Right cardiac atrium (tissue), 5 donors: Measurements from ENCODE around the gene TMEM44. TPM values are rescaled to one million over a fixed set of nuclear protein-coding genes. Genes with fewer than 3 reads are reported as not detected.
A peak's percentile ranks its signal among the peaks of the same experiment; 100 is the strongest.
"Not testable (repeated sequence)": the region's sequence is repeated elsewhere in the genome, so short reads cannot be mapped to it uniquely, and the experiment has no call there.

Experiments
- ATAC-seq, 2 donors: fragments of 200-7000 bp; cut with Tn5 transposase; one replicate each; pipeline versions ENCODE4 v1.8.0 to v1.9.1; 2020; ENCODE audit warnings: moderate library complexity in 2 of 2, mild to moderate bottlenecking in 1 of 2
- DNase-seq, 3 donors: peaks; one replicate each; pipeline ENCODE4 v3.0.0-alpha.2; 2020
- H3K27ac ChIP-seq: one replicate; pipeline ENCODE4 v1.5.1; 2013; ENCODE audit warnings: mild to moderate bottlenecking, low read length, control low read depth, moderate library complexity
- H3K27me3 ChIP-seq: one replicate; pipeline ENCODE4 v1.6.1; 2013; ENCODE audit not compliant: control insufficient read depth, insufficient read depth
- H3K4me1 ChIP-seq: one replicate; pipeline ENCODE4 v1.6.1; 2013; ENCODE audit warnings: low read length; ENCODE audit not compliant: control insufficient read depth, insufficient read depth
- H3K4me3 ChIP-seq: one replicate; pipeline ENCODE4 v1.5.1; 2013; ENCODE audit warnings: low read length, control low read depth
- H3K9me3 ChIP-seq: one replicate; pipeline ENCODE4 v1.6.1; 2013; ENCODE audit warnings: low read length; ENCODE audit not compliant: control insufficient read depth
- WGBS: extraction: QIAGEN DNeasy Blood & Tissue Kit; methylation state at CpG from one replicate; pipeline ENCODE4 v1.1.7; 2013; 5-methylcytosine and 5-hydroxymethylcytosine counted together
- intact Hi-C, 4 donors: fragments of 100-400 bp; cut with DNase I; formaldehyde crosslinking; loops; one replicate each; pipeline versions ENCODE4 v1.11.0 to v1.14.0; 2022 to 2023
- polyA plus RNA-seq: library from polyadenylated mRNA; stranded (reverse); fragments of 200-250 nt; gene quantifications from one replicate; pipeline ENCODE4 v1.2.3, GENCODE V29; 2013
- total RNA-seq, 4 donors: library from RNA; stranded (reverse); fragmentation: NEBNext Ultra II Directional; extraction: Animal tissue kit (Norgen Biotek cat#: 25700); gene quantifications; one replicate each; pipeline ENCODE4 v1.2.1, GENCODE V29; 2021
- donor health status: healthy with polysubstance abuse.
- donor health status: DM: no; HTN: yes; CAD: no.
- donor health status: DM: no; HTN: no; CAD: no.
- donor health status: DM: no; HTN: yes; CAD: no; lungs with severe emphysema.
- donor health status: DM: yes; HTN: yes; CAD: no.

Gene TMEM44
- total and polyA plus RNA-seq, 5 donors: 5.1 to 11.3 (median 7.6) TPM

DNA sequence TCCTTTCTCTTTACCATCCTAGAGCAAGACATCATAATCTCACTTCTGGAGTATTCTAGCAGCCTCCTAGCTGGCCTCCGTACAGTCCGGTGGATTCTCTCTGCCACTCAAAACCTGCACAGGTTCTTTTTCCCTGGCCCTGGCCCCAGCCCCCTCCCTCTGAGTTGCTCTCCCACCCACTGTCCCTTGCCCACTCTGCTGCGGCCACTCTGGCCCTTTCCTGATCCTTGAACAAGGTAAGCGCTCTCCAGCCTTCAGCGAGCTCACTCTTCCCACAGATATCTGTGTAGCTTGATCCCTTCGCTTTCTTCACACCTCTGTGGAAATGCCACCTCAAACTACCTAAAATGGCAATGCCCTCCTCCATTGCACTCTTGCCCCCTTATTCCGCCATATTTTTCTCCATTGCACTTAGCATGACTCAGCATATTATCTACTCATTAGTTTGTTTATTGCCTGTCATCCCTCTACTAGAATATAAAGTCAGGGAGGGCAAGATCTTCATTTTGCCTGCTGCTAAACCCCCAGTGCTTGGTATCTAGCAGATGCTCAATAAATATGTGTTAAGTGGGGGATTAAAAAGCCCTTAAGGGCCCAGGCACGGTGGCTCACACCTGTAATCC, 80.8 kb downstream of the TMEM44 start:
- ATAC-seq: no peak
- no peak for DNase-seq
- WGBS: 94% methylated on average over 8 of the region's 8 CpGs
- H3K27ac ChIP-seq: peak overlapping the region; percentile 11
- no peak overlapping the region for H3K4me3 ChIP-seq
- H3K9me3 ChIP-seq: no peaks in the 10 kb centered on the region
- no peaks in the 10 kb centered on the region for H3K27me3 ChIP-seq
- H3K4me1 ChIP-seq: peaks cover 9% of the 10 kb centered on the region
- intact Hi-C loops: no loop called here

DNA sequence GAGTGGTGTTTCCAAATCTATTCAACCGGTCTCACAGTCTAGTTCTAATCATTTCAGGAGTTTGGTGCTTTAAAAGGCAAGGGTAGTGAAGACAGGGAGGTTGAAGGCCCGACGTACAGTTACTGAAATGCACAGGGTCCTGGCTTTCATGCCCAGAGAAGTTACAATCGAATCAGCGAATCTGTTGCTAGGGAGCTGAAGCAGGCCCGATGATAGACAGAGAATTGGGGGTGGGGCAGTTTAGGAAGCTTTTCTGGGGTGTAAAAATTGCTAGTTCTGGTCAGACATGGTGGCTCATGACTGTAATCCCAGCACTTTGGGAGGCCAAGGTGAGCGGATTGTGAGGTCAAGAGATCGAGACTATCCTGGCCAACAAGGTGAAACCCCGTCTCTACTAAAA, 83.4 kb downstream of the TMEM44 start:
- WGBS: 78% methylated on average over 9 of the region's 9 CpGs
- peaks cover 6% of the 10 kb centered on the region for H3K4me1 ChIP-seq
- ATAC-seq (no peak), DNase-seq (no peak)
- H3K27ac ChIP-seq: peak overlapping the region; percentile 56
- no peak overlapping the region for H3K4me3 ChIP-seq
- intact Hi-C loops: loop anchor here in 1 of 4 donors (2.0 kb wide), 1 partner anchor 55 kb away; no protein-coding TSS in a partner anchor
- H3K27me3 ChIP-seq: no peaks in the 10 kb centered on the region
- no peaks in the 10 kb centered on the region for H3K9me3 ChIP-seq

DNA sequence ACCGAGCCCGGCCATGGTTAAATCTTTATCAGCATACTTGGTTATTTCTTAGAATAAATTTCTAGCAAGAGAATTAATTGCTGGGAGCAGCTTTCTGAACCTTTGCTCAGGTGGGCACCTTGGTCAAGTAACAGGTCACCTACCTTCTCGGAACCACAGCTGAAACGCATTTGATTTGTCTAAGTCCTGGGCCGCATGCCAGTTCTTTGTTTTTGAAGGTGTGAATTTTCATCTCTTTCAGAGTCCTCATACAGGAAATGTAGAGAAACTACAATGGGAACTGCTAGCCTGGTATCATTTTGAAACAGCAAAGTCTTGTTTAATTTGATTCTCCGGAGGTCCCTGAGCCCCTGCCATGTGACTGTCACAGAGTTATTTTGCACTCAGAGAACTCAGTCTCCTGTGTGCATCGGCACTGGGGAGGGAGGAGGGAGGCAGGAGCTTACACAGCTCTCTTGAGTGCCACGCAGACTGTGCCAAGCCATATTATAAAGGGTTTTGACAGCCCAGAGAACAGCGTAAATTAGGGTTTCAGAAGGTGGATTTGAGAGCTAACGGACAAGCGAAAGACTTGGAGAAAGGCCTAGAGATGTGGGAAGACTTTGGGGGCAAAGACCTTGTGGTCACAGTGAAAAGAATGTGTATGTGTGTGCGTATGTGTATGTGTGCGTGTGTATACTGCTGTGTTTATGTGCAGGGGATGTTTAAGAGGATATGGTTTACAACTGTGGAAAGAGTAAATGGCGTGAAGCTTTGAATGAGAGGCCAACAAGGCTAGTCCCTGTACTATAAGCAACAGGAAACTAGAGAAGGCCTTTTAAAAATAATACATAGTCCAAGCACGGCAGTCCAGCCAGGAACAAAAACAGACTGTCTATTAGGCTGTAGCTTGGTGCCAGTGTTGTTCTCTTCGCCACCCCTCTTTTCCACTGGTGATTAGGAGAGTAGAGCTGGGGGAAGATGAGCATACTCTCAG, 84.6 kb downstream of the TMEM44 start:
- Histone ChIP-seq H3K4me1 (peaks cover 6% of the 10 kb centered on the region), H3K27ac (peak overlapping the region; percentile 92), H3K4me3 (no peak overlapping the region), H3K9me3 (no peaks in the 10 kb centered on the region), H3K27me3 (no peaks in the 10 kb centered on the region)
- 56% methylated on average over 16 of the region's 16 CpGs for WGBS
- intact Hi-C loops: loop anchor here in 1 of 4 donors (2.0 kb wide), 1 partner anchor 56 kb away; no protein-coding TSS in a partner anchor
- DNase-seq (no peak), ATAC-seq (peak; percentile 66 to 73)

DNA sequence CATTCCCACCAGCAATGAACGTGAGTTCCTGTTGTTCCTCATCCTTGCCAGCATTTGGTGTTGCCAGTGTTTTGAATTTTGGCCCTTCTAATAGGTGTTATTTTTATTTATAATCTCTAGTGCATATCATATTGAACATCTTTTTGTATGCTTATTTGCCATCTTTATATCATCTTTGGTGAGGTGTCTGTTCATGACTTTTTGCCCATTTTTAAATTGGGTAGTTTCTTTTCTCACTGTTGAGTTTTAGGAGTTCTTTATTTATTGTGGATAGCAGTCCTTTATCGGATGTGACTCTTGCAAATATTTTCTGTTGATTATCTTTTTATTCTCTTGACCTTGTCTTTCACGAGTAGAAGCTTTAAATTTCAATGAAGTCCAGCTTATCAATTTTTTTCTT, 86.2 kb downstream of the TMEM44 start:
- no peak for ATAC-seq

DNA sequence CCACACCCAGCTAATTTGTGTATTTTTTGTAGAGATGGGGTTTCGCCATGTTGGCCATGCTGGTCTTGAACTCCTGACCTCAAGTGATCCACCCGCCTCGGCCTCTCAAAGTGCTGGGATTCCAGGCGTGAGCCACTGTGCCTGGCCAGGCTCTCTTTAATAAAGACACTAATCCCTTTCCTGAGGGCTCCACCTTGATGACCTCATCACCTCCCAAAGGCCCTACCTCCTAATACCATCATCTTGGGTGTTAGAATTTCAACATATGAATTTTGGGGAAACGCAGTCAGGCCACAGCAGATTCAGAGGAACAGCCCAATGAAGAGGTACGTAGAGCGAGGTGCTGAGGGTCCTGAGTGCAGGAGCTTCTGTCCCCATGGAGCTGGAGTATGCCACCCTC, 87.7 kb downstream of the TMEM44 start:
- H3K27ac ChIP-seq, H3K4me3 ChIP-seq, intact Hi-C loops, H3K9me3 ChIP-seq, ATAC-seq, H3K4me1 ChIP-seq, H3K27me3 ChIP-seq, DNase-seq: not testable (repeated sequence)
- WGBS: 94% methylated on average over 7 of the region's 7 CpGs

More for the DNA sequence above, 86.2 kb downstream of the TMEM44 start:
- Histone ChIP-seq H3K27me3 (no peaks in the 10 kb centered on the region), H3K27ac (no peak overlapping the region), H3K4me1 (peaks cover 6% of the 10 kb centered on the region), H3K4me3 (no peak overlapping the region), H3K9me3 (no peaks in the 10 kb centered on the region)
- no peak for DNase-seq
- intact Hi-C loops: no loop called here
- WGBS: 63% methylated on average over 3 of the region's 3 CpGs

DNA sequence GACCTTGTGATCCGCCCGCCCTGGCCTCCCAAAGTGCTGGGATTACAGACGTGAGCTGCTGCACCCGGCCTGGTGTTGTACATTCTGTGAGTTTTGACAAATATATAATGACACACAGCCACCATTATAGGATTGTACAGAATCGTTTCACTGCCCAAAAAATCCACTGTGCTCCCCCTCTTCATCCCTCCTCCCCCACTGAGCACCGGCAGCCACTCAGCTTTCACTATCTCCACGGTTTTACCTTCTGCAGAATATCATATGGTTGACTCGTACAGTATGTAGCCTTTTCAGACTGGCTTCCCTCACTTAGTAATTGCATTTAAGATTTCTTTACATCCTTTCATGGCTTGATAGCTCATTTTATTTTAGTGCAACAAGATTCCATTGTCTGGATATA, 89.7 kb downstream of the TMEM44 start:
- H3K27ac ChIP-seq: no peak overlapping the region
- H3K27me3 ChIP-seq: no peaks in the 10 kb centered on the region
- 91% methylated on average over 8 of the region's 8 CpGs for WGBS
- DNase-seq (no peak), ATAC-seq (no peak)
- H3K4me3 ChIP-seq: no peak overlapping the region
- H3K4me1 ChIP-seq: peaks cover under 1% of the 10 kb centered on the region
- intact Hi-C loops: no loop called here
- H3K9me3 ChIP-seq: no peaks in the 10 kb centered on the region

DNA sequence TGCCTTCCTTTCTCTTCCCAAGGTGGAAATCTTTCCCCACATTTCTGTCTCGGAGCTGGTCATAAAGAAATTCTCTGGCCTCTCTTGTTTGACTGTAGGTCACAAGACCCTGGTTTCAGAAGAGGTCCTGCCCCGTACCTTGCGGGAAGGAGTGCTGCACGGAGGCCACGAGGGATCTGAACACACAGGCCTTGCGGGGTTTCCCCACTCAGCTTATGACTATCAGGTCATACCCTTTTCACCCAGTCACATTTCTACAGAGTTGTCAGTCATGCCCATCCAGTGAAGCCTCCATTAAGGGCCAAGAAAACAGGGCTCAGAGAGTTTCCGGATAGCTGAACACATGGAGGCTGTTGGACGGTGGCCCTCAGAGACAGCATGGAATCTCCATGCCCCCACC, 91.7 kb downstream of the TMEM44 start:
- Histone ChIP-seq H3K27me3 (no peaks in the 10 kb centered on the region), H3K4me1 (peaks cover 4% of the 10 kb centered on the region), H3K27ac (no peak overlapping the region), H3K4me3 (no peak overlapping the region), H3K9me3 (no peaks in the 10 kb centered on the region)
- no peak for ATAC-seq
- 96% methylated on average over 8 of the region's 8 CpGs for WGBS
- intact Hi-C loops: no loop called here
- DNase-seq: no peak

DNA sequence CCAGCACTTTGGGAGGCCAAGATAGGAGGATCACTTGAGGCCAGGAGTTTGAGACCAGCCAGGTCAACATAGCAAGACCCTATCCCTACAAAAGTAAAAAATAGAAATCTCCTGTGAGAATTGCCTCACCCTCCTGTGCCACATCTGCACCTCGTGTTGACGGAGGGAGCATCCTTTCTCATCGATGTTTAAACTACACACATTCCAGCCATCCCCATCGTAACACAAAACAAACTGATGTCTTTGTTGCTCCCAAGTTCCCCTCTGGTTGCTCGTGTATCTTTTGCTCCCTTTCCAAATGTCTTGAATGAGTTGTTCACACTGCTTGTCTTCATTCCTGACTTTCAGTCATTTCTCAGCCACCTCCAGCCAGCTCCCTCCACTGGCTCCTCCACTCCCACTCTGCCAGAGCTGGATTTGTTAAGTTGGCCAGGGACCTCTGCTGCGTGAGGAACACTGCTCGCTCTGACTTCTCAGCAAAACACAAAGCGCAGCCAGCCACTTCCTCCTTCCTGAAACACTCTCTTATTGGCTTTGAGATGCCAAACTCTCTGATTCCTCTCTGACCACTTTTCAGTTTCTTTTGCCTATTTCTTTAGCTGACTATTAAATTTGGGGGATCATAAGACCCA, 92.8 kb downstream of the TMEM44 start:
- Histone ChIP-seq H3K4me1 (peaks cover 4% of the 10 kb centered on the region), H3K4me3 (no peak overlapping the region), H3K9me3 (no peaks in the 10 kb centered on the region), H3K27ac (peak overlapping the region; percentile 26), H3K27me3 (no peaks in the 10 kb centered on the region)
- intact Hi-C loops: no loop called here
- peak; percentile 80 to 82 for ATAC-seq
- peak; percentile 72 to 88 (median 79) for DNase-seq
- WGBS: 48% methylated on average over 8 of the region's 8 CpGs

DNA sequence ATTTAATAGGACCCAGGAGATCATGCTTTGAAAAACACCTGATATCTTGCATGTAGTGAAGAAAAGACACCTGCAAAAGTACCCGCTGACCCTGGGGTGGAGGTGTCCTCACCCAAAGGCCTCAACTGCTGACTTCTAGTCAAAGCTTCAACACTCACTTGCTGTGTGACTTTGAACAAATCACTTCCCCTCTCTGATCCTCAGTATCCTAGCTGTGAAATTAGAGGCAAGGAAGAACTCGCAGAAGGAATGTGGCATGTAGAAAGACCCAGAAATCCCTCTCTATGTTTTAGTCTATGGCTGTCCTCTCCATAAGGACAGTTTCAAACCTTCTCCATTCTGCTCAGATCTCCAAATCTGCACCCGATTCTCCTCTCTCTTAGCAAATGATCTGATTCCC, 93.7 kb downstream of the TMEM44 start:
- no peak for DNase-seq
- Histone ChIP-seq H3K27ac (no peak overlapping the region), H3K4me1 (peaks cover 4% of the 10 kb centered on the region), H3K4me3 (no peak overlapping the region), H3K9me3 (no peaks in the 10 kb centered on the region), H3K27me3 (no peaks in the 10 kb centered on the region)
- 95% methylated on average over 3 of the region's 3 CpGs for WGBS
- ATAC-seq: no peak
- intact Hi-C loops: no loop called here

DNA sequence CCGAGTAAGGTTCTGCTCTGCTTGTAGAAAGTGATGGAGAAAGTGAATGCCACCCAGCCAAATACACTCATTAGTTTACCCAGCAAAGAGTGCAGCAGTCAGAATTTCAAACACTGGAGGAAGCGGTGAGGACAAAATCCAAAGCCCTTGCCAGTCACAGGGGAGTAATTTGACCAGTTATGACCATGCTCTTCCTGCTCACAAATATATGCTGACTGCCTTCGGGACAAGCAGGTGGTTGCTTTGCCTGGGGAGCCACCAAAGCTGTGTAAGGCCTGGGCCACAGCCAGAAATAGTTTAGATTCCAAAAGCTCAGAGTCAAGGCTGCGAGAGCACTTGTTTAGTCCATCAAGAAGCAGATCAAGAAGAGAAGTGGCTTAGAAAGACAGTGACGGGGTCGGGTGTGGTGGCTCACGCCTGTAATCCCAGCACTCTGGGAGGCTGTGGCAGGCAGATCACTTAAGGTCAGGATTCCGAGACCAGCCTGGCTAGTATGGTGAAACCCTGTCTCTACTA, 95.4 kb downstream of the TMEM44 start:
- no peak overlapping the region for H3K27ac ChIP-seq
- 66% methylated on average over 8 of the region's 8 CpGs for WGBS
- intact Hi-C loops: no loop called here

More for the DNA sequence above, 95.4 kb downstream of the TMEM44 start:
- Histone ChIP-seq H3K9me3 (no peaks in the 10 kb centered on the region), H3K4me1 (peaks cover 4% of the 10 kb centered on the region), H3K4me3 (no peak overlapping the region), H3K27me3 (no peaks in the 10 kb centered on the region)
- DNase-seq (no peak), ATAC-seq (peak in 1 of 2 donors; percentile 25)
